Measurements from ENCODE around the gene TTC33.

- TF ChIP-seq EZH2phosphoT487 (IDR thresholded peaks at IDR 0.05; ENCODE audit: insufficient read depth, low read depth) (no peak), EZH2 (IDR thresholded peaks at IDR 0.05; ENCODE audit: insufficient read depth, poor library complexity, severe bottlenecking) (no peak)
These were observed 205.3 kb downstream of the TTC33 start for GRCh38 chr5:40550481-40550880.

Data from GM23248 (cell line).